Measurements from ENCODE around the gene C17orf107. TPM values are rescaled to one million over a fixed set of nuclear protein-coding genes. Genes with fewer than 3 reads are reported as not detected.

The C17orf107 gene
- total and polyA plus RNA-seq, 2 of the 13 experiments (the other 11 are each of a cell fraction or from before 2014, with no cell fraction given): 0.20 to 0.59 TPM

- TF ChIP-seq ZNF772 (CRISPR knock-in tag; IDR thresholded peaks at IDR 0.05) (no peak), AGO2 (optimal IDR thresholded peaks at IDR 0.05; ENCODE audit: low read depth, low read length) (peak; percentile 68), ZBTB14 (CRISPR knock-in tag; IDR thresholded peaks at IDR 0.05) (peak; percentile 100), PBX2 (CRISPR knock-in tag; IDR thresholded peaks at IDR 0.05) (no peak), MIER3 (CRISPR knock-in tag; IDR thresholded peaks at IDR 0.05; ENCODE audit: borderline replicate concordance) (no peak), MYC (CRISPR knock-in tag; IDR thresholded peaks at IDR 0.05; ENCODE audit: borderline replicate concordance) (peak; percentile 68), ZNF136 (CRISPR knock-in tag; IDR thresholded peaks at IDR 0.05; ENCODE audit: low read depth) (no peak), PHF5A (CRISPR knock-in tag; IDR thresholded peaks at IDR 0.05; ENCODE audit: low read depth, unreplicated experiment) (peak; percentile 75), TSC22D2 (CRISPR knock-in tag; IDR thresholded peaks at IDR 0.05; ENCODE audit: borderline replicate concordance) (no peak), AGO1 (IDR thresholded peaks at IDR 0.05; ENCODE audit: low read depth, low read length, poor library complexity, severe bottlenecking) (no peak), ZNF704 (CRISPR knock-in tag; IDR thresholded peaks at IDR 0.05; ENCODE audit: borderline replicate concordance) (no peak), GATAD2A (CRISPR knock-in tag; IDR thresholded peaks at IDR 0.05) (no peak; the same call in 1 of the 2 replicates), POGZ (CRISPR knock-in tag; IDR thresholded peaks at IDR 0.05) (0 out of 2 replicates have a peak, but pooled peaks have one; percentile 25), HOXA5 (CRISPR knock-in tag; IDR thresholded peaks at IDR 0.05) (peak; percentile 40; the same call in 1 of the 2 replicates), ZFP36 (IDR thresholded peaks at IDR 0.05; ENCODE audit: borderline replicate concordance, low read depth, low read length, partially characterized antibody) (no peak), KAT2B (IDR thresholded peaks at IDR 0.05; ENCODE audit: borderline replicate concordance, low read depth, low read length) (no peak), ZNF274 (CRISPR knock-in tag; IDR thresholded peaks at IDR 0.05) (no peak), ZNF263 (CRISPR knock-in tag; IDR thresholded peaks at IDR 0.05) (no peak), CEBPG (CRISPR knock-in tag; IDR thresholded peaks at IDR 0.05) (peak; percentile 17; the same call in 1 of the 2 replicates), PRDM4 (CRISPR knock-in tag; IDR thresholded peaks at IDR 0.05; ENCODE audit: borderline replicate concordance) (no peak), ZNF747 (CRISPR knock-in tag; IDR thresholded peaks at IDR 0.05; ENCODE audit: borderline replicate concordance) (no peak), ZNF280B (CRISPR knock-in tag; IDR thresholded peaks at IDR 0.05; ENCODE audit: borderline replicate concordance) (no peak), STAG1 (CRISPR knock-in tag; IDR thresholded peaks at IDR 0.05) (no peak)
Measured at GRCh38 chr17:4939796-4940554, 40.6 kb downstream of the C17orf107 start, which contains the start of the genes RNF167 and SLC25A11 (continued).

All from HepG2 (cell line).